Fibroblast of the conjunctiva (primary cell): ENCODE measurements around the gene ERI3.

ENCODE experiments used
- DNase-seq: peaks from one replicate; pipeline ENCODE4 v3.0.0-alpha.2; 2010; ENCODE audit warnings: low read depth

The ERI3 gene

GRCh38 chr1:44261171-44261817 lies 93.8 kb downstream of the ERI3 start:
- DNase-seq = no peak

GRCh38 chr1:44260792-44261170 lies 94.3 kb downstream of the ERI3 start:
- no peak for DNase-seq

GRCh38 chr1:44259090-44259489 lies 96.0 kb downstream of the ERI3 start:
- DNase-seq = no peak

GRCh38 chr1:44256762-44257554 lies 98.1 kb downstream of the ERI3 start:
- DNase-seq = no peak

- DNase-seq = no peak
Measured at GRCh38 chr1:44254392-44254910, 100.6 kb downstream of the ERI3 start.

- DNase-seq = no peak
Measured at GRCh38 chr1:44251989-44252671, 102.9 kb downstream of the ERI3 start.

GRCh38 chr1:44251486-44251885 lies 103.6 kb downstream of the ERI3 start:
- no peak for DNase-seq

- no peak for DNase-seq
Measured at GRCh38 chr1:44250068-44250781, 104.8 kb downstream of the ERI3 start.

- no peak for DNase-seq
Measured at GRCh38 chr1:44249543-44249942, 105.5 kb downstream of the ERI3 start.

GRCh38 chr1:44246806-44247205 lies 108.3 kb downstream of the ERI3 start:
- no peak for DNase-seq

- no peak for DNase-seq
Measured at GRCh38 chr1:44244986-44245385, 110.1 kb downstream of the ERI3 start.

GRCh38 chr1:44243782-44244495 lies 111.1 kb downstream of the ERI3 start:
- DNase-seq = no peak

GRCh38 chr1:44242746-44243145 lies 112.3 kb downstream of the ERI3 start:
- DNase-seq = no peak

- no peak for DNase-seq
Measured at GRCh38 chr1:44240802-44241671, 114.0 kb downstream of the ERI3 start.

GRCh38 chr1:44239961-44240371 lies 115.1 kb downstream of the ERI3 start:
- DNase-seq = no peak

GRCh38 chr1:44239331-44239960 lies 115.6 kb downstream of the ERI3 start:
- DNase-seq = no peak

GRCh38 chr1:44238660-44239059 lies 116.4 kb downstream of the ERI3 start:
- DNase-seq = no peak

- no peak for DNase-seq
Measured at GRCh38 chr1:44237721-44238457, 117.2 kb downstream of the ERI3 start.
